AG09309 (cell line): ENCODE results near the gene ANO3.

ENCODE experiments used
- DNase-seq: peaks from one replicate; pipeline ENCODE4 v3.0.0-alpha.2; 2010; ENCODE audit warnings: low read depth
- H3K4me3 ChIP-seq: 2 replicates; pipeline ENCODE4 v1.5.1; 2011; ENCODE audit warnings: mild to moderate bottlenecking, low read depth, low read length, moderate library complexity; ENCODE audit not compliant: control insufficient read depth
- TF ChIP-seq, protein P1 (sequence below): IDR thresholded peaks from 2 replicates; pipeline ENCODE4 v1.5.1; 2011; ENCODE audit warnings: mild to moderate bottlenecking, low read depth, low read length, inconsistent platforms; ENCODE audit not compliant: insufficient read depth, control insufficient read depth; ENCODE audit errors: missing control alignments

Gene ANO3

GRCh38 chr11:26527685-26528084, 195.8 kb downstream of the ANO3 start:
- TF ChIP-seq, protein P1, sequence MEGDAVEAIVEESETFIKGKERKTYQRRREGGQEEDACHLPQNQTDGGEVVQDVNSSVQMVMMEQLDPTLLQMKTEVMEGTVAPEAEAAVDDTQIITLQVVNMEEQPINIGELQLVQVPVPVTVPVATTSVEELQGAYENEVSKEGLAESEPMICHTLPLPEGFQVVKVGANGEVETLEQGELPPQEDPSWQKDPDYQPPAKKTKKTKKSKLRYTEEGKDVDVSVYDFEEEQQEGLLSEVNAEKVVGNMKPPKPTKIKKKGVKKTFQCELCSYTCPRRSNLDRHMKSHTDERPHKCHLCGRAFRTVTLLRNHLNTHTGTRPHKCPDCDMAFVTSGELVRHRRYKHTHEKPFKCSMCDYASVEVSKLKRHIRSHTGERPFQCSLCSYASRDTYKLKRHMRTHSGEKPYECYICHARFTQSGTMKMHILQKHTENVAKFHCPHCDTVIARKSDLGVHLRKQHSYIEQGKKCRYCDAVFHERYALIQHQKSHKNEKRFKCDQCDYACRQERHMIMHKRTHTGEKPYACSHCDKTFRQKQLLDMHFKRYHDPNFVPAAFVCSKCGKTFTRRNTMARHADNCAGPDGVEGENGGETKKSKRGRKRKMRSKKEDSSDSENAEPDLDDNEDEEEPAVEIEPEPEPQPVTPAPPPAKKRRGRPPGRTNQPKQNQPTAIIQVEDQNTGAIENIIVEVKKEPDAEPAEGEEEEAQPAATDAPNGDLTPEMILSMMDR, result no peak
- no peak overlapping the region for H3K4me3 ChIP-seq
- no peak for DNase-seq

GRCh38 chr11:26537341-26537740, 205.4 kb downstream of the ANO3 start:
- TF ChIP-seq, protein P1, result no peak
- H3K4me3 ChIP-seq, result no peak overlapping the region
- DNase-seq, result no peak

DNA sequence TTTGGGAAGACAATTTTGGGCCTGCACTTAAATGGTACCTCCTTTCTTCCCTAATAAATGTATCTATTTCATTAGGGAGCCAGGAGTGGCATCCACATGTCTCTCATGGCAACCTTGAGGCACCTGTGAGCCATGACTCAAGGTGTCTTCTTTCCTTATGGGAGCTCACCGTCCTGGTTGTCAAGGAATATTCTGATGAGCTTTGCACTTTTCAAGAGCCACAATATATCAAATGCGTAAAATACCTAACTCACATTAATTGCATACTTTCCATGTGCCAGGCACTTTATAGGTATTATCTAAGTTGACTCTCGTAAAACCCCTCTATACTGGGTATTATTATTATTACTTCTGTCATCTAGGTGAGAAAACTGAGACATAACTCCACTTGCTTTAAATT, 207.6 kb downstream of the ANO3 start:
- no peak for DNase-seq
- TF ChIP-seq, protein P1, result no peak
- no peak overlapping the region for H3K4me3 ChIP-seq

GRCh38 chr11:26541870-26542269, 209.9 kb downstream of the ANO3 start:
- no peak for DNase-seq
- TF ChIP-seq, protein P1, result no peak
- H3K4me3 ChIP-seq, result no peak overlapping the region

DNA sequence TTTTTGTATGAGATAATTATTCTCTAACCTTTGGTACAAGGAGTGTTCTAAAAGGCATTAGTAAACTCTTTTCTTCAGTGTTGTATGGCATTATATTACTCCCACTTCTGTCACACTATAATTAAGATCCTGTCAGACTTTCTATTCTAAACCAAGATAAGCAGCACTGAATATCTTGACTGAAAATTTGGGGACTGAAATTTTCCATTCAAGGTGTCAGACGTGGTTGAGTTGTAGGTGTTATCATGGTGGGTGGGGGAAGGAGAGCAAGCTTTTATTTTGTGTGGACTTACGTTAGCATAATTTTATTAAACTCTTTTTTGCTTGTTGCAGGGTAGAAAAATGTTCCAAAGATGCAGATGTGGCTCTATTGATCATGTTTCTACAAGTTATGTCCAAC, 217.2 kb downstream of the ANO3 start:
- TF ChIP-seq, protein P1, result no peak
- DNase-seq, result no peak
- no peak overlapping the region for H3K4me3 ChIP-seq

- DNase-seq, result no peak
- H3K4me3 ChIP-seq, result no peak overlapping the region
- TF ChIP-seq, protein P1, result no peak
These were observed 218.1 kb downstream of the ANO3 start for GRCh38 chr11:26550022-26550421.

GRCh38 chr11:26551186-26551801, 219.4 kb downstream of the ANO3 start:
- H3K4me3 ChIP-seq, result no peak overlapping the region
- TF ChIP-seq, protein P1, result peak; percentile 40
- DNase-seq, result no peak
